ENCODE results near the gene HINT1. TPM values are rescaled to one million over a fixed set of nuclear protein-coding genes. Genes with fewer than 3 reads are reported as not detected.

HINT1 gene
- total RNA-seq, 1 experiment from 2014 or later = 522 TPM

DNA sequence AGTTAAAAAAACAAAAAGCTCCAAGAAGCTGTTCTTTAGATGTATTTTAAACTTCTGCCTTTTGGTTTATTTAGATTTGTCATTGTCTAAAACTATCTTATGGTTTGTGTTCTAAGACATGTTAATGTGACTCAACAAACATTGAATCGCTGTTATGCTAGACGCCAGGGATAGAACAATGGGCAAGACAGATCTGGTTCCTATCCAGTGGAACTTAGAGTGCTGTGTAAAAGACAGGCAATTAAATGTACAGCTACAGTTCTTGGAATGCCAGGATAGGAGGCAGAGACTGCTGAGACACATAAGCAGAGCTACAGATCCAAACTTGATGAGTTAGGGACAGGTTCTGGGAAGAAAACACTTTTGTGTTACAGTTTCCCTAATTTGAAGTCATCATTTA, 28.1 kb upstream of the HINT1 start:
- Histone ChIP-seq H3K27me3 (ENCODE audit: low read length) (no peaks in the 10 kb centered on the region), H3K9me3 (ENCODE audit: low read length) (no peaks in the 10 kb centered on the region), H3K9me2 (replicated peaks; ENCODE audit: insufficient read depth, low read length) (no peaks in the 10 kb centered on the region), H3K36me3 (ENCODE audit: insufficient read depth, low read length) (peaks cover 4% of the 10 kb centered on the region; the same call in 1 of the 2 replicates), H3K4me3 (ENCODE audit: low read length) (no peak overlapping the region), H2AFZ (ENCODE audit: low read length) (no peak overlapping the region), H4K20me1 (ENCODE audit: insufficient read depth, low read depth, low read length) (no peaks in the 10 kb centered on the region), H3K9ac (ENCODE audit: low read length) (no peak overlapping the region), H3K4me1 (ENCODE audit: low read length) (peaks cover 8% of the 10 kb centered on the region), H3K79me2 (ENCODE audit: low read length) (peaks cover 47% of the 10 kb centered on the region), H3K4me2 (ENCODE audit: low read depth, low read length, poor library complexity, severe bottlenecking) (no peak overlapping the region), H3K27ac (ENCODE audit: low read length) (no peak overlapping the region)
- DNase-seq = no peak

- no peak overlapping the region for H3K4me2 ChIP-seq (ENCODE audit: low read depth, low read length, poor library complexity, severe bottlenecking)
- H3K27ac ChIP-seq (ENCODE audit: low read length) = no peak overlapping the region
- H3K9me2 ChIP-seq (replicated peaks; ENCODE audit: insufficient read depth, low read length) = no peaks in the 10 kb centered on the region
- DNase-seq = no peak
- H3K79me2 ChIP-seq (ENCODE audit: low read length) = peaks cover 36% of the 10 kb centered on the region; the same call in 1 of the 2 replicates
- peaks cover 22% of the 10 kb centered on the region; the same call in 1 of the 2 replicates for H3K36me3 ChIP-seq (ENCODE audit: insufficient read depth, low read length)
- peaks cover 17% of the 10 kb centered on the region for H3K4me1 ChIP-seq (ENCODE audit: low read length)
- H3K9me3 ChIP-seq (ENCODE audit: low read length) = no peaks in the 10 kb centered on the region
- H3K9ac ChIP-seq (ENCODE audit: low read length) = no peak overlapping the region
- no peaks in the 10 kb centered on the region for H3K27me3 ChIP-seq (ENCODE audit: low read length)
- H2AFZ ChIP-seq (ENCODE audit: low read length) = no peak overlapping the region
- H4K20me1 ChIP-seq (ENCODE audit: insufficient read depth, low read depth, low read length) = no peaks in the 10 kb centered on the region
- H3K4me3 ChIP-seq (ENCODE audit: low read length) = no peak overlapping the region
Measured at GRCh38 chr5:131186561-131187256, 21.7 kb upstream of the HINT1 start.

GRCh38 chr5:131185523-131186104, 20.6 kb upstream of the HINT1 start:
- Histone ChIP-seq H3K4me3 (ENCODE audit: low read length) (no peak overlapping the region), H3K27ac (ENCODE audit: low read length) (no peak overlapping the region), H3K9me3 (ENCODE audit: low read length) (no peaks in the 10 kb centered on the region), H3K4me2 (ENCODE audit: low read depth, low read length, poor library complexity, severe bottlenecking) (no peak overlapping the region), H3K9me2 (replicated peaks; ENCODE audit: insufficient read depth, low read length) (no peaks in the 10 kb centered on the region), H3K79me2 (ENCODE audit: low read length) (peaks cover 42% of the 10 kb centered on the region), H2AFZ (ENCODE audit: low read length) (no peak overlapping the region), H3K4me1 (ENCODE audit: low read length) (peaks cover 12% of the 10 kb centered on the region), H3K9ac (ENCODE audit: low read length) (no peak overlapping the region), H4K20me1 (ENCODE audit: insufficient read depth, low read depth, low read length) (no peaks in the 10 kb centered on the region), H3K36me3 (ENCODE audit: insufficient read depth, low read length) (peaks cover 21% of the 10 kb centered on the region; the same call in 1 of the 2 replicates), H3K27me3 (ENCODE audit: low read length) (no peaks in the 10 kb centered on the region)
- DNase-seq = no peak

DNA sequence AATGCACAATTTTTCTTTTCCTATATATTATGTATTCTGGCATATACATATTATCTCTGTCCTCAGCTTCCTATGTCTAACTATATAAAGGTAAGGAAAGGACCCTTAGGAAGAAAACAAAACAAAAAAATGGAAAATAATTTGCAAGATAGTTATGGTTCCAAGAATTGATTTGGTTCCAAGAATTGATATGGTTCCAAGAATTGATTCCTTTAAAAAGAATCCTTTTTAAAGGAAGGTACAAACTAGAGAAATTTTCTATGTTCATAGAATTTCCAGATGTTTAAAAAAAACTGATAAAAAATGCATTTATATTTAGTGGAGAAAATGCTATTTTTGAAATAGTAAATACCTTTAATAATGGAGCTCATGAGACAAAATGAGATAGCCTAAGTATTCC, 17.8 kb upstream of the HINT1 start:
- peaks cover 58% of the 10 kb centered on the region for H3K79me2 ChIP-seq (ENCODE audit: low read length)
- no peaks in the 10 kb centered on the region for H3K9me3 ChIP-seq (ENCODE audit: low read length)
- no peak overlapping the region for H2AFZ ChIP-seq (ENCODE audit: low read length)
- H3K4me2 ChIP-seq (ENCODE audit: low read depth, low read length, poor library complexity, severe bottlenecking) = no peak overlapping the region
- DNase-seq = no peak
- no peak overlapping the region; the same call in 1 of the 2 replicates for H3K27ac ChIP-seq (ENCODE audit: low read length)
- no peaks in the 10 kb centered on the region for H3K9me2 ChIP-seq (replicated peaks; ENCODE audit: insufficient read depth, low read length)
- H3K4me3 ChIP-seq (ENCODE audit: low read length) = no peak overlapping the region
- H3K27me3 ChIP-seq (ENCODE audit: low read length) = no peaks in the 10 kb centered on the region
- H3K36me3 ChIP-seq (ENCODE audit: insufficient read depth, low read length) = peaks cover 25% of the 10 kb centered on the region; the same call in 1 of the 2 replicates
- peaks cover 17% of the 10 kb centered on the region for H3K4me1 ChIP-seq (ENCODE audit: low read length)
- no peak overlapping the region for H3K9ac ChIP-seq (ENCODE audit: low read length)
- H4K20me1 ChIP-seq (ENCODE audit: insufficient read depth, low read depth, low read length) = no peaks in the 10 kb centered on the region

GRCh38 chr5:131180407-131180806, 15.4 kb upstream of the HINT1 start:
- no peak overlapping the region for H3K4me3 ChIP-seq (ENCODE audit: low read length)
- H2AFZ ChIP-seq (ENCODE audit: low read length) = no peak overlapping the region
- H3K4me2 ChIP-seq (ENCODE audit: low read depth, low read length, poor library complexity, severe bottlenecking) = no peak overlapping the region
- no peaks in the 10 kb centered on the region for H3K9me2 ChIP-seq (replicated peaks; ENCODE audit: insufficient read depth, low read length)
- H3K79me2 ChIP-seq (ENCODE audit: low read length) = peaks cover 72% of the 10 kb centered on the region
- H3K9ac ChIP-seq (ENCODE audit: low read length) = no peak overlapping the region
- peaks cover 25% of the 10 kb centered on the region for H3K4me1 ChIP-seq (ENCODE audit: low read length)
- DNase-seq = no peak
- peaks cover 16% of the 10 kb centered on the region; the same call in 1 of the 2 replicates for H3K36me3 ChIP-seq (ENCODE audit: insufficient read depth, low read length)
- H3K27ac ChIP-seq (ENCODE audit: low read length) = peak overlapping the region; percentile 6; the same call in 1 of the 2 replicates
- no peaks in the 10 kb centered on the region for H3K9me3 ChIP-seq (ENCODE audit: low read length)
- no peaks in the 10 kb centered on the region for H3K27me3 ChIP-seq (ENCODE audit: low read length)
- no peaks in the 10 kb centered on the region for H4K20me1 ChIP-seq (ENCODE audit: insufficient read depth, low read depth, low read length)

GRCh38 chr5:131171276-131171810, 6.3 kb upstream of the HINT1 start:
- Histone ChIP-seq H3K79me2 (ENCODE audit: low read length) (peaks cover 47% of the 10 kb centered on the region), H2AFZ (ENCODE audit: low read length) (no peak overlapping the region), H4K20me1 (ENCODE audit: insufficient read depth, low read depth, low read length) (no peaks in the 10 kb centered on the region), H3K4me3 (ENCODE audit: low read length) (peak overlapping the region; percentile 89), H3K9me2 (replicated peaks; ENCODE audit: insufficient read depth, low read length) (no peaks in the 10 kb centered on the region), H3K9ac (ENCODE audit: low read length) (peak overlapping the region; percentile 82), H3K36me3 (ENCODE audit: insufficient read depth, low read length) (no peaks in the 10 kb centered on the region), H3K9me3 (ENCODE audit: low read length) (no peaks in the 10 kb centered on the region), H3K27ac (ENCODE audit: low read length) (peak overlapping the region; percentile 69), H3K27me3 (ENCODE audit: low read length) (no peaks in the 10 kb centered on the region), H3K4me1 (ENCODE audit: low read length) (peaks cover 34% of the 10 kb centered on the region), H3K4me2 (ENCODE audit: low read depth, low read length, poor library complexity, severe bottlenecking) (peak overlapping the region; percentile 97)
- peak; percentile 80 for DNase-seq

- peak within 1 kb of the TSS; percentile 97 for H3K4me2 ChIP-seq (ENCODE audit: low read depth, low read length, poor library complexity, severe bottlenecking)
- H3K9ac ChIP-seq (ENCODE audit: low read length) = peak within 1 kb of the TSS; percentile 82
- no peaks in the 10 kb centered on the region for H3K9me2 ChIP-seq (replicated peaks; ENCODE audit: insufficient read depth, low read length)
- no peaks in the 10 kb centered on the region for H4K20me1 ChIP-seq (ENCODE audit: insufficient read depth, low read depth, low read length)
- H2AFZ ChIP-seq (ENCODE audit: low read length) = no peak within 1 kb of the TSS
- H3K27ac ChIP-seq (ENCODE audit: low read length) = peak within 1 kb of the TSS; percentile 85
- peak within 1 kb of the TSS; percentile 89 for H3K4me3 ChIP-seq (ENCODE audit: low read length)
- H3K36me3 ChIP-seq (ENCODE audit: insufficient read depth, low read length) = no peaks in the 10 kb centered on the region
- peaks cover 41% of the 10 kb centered on the region for H3K79me2 ChIP-seq (ENCODE audit: low read length)
- H3K9me3 ChIP-seq (ENCODE audit: low read length) = no peaks in the 10 kb centered on the region
- DNase-seq = peak; percentile 100
- peaks cover 37% of the 10 kb centered on the region for H3K4me1 ChIP-seq (ENCODE audit: low read length)
- H3K27me3 ChIP-seq (ENCODE audit: low read length) = no peaks in the 10 kb centered on the region
Measured at GRCh38 chr5:131170540-131171275, 5.7 kb upstream of the HINT1 start, which contains the start of gene LYRM7. Gene LYRM7 (plus strand): TSS chr5:131170944. CDS start chr5:131171021, 77 bp downstream.
